SK-N-SH (cell line): ENCODE data around the gene GSDMA. TPM values are rescaled to one million over a fixed set of nuclear protein-coding genes. Genes with fewer than 3 reads are reported as not detected.

Experiments
- CTCF ChIA-PET: fragments of 300-600, 350-600 bp; formaldehyde crosslinking; extraction: SDS; loops from one replicate; lab custom pipeline; 2021; lab: Yijun Ruan, JAX
- POLR2A ChIA-PET: fragments of 350-600 bp; sonication (Branson Sonifier 250); formaldehyde crosslinking; extraction: SDS; loops from one replicate; lab custom pipeline; 2020; ENCODE audit warnings: antibody characterized with exemption, inconsistent platforms; lab: Yijun Ruan, JAX
- DNase-seq: peaks from one replicate; pipeline ENCODE4 v3.0.0; 2012
- H2AFZ ChIP-seq: fragments of 200-600 bp; sonication (generic); 2 replicates; pipeline ENCODE4 v1.8.1; 2016; ENCODE audit warnings: antibody characterized with exemption, mild to moderate bottlenecking, low read depth
- H3F3A ChIP-seq: fragments of 200-600 bp; sonication (generic); replicated peaks from 2 replicates; pipeline ENCODE3; 2016; ENCODE audit warnings: antibody characterized with exemption, mild to moderate bottlenecking; ENCODE audit not compliant: insufficient read depth
- H3K27ac ChIP-seq, 2 experiments: fragments of 200-500 bp in 1 of 2; fragments of 200-600 bp in 1 of 2; sonication (Bioruptor generic) in 1 of 2; sonication (generic), shearing (Covaris generic) in 1 of 2; 2 replicates each; pipeline versions ENCODE4 v1.5.1 to v1.6.1; 2014 to 2016; ENCODE audit warnings: low read depth in 2 of 2, inconsistent platforms in 1 of 2, low read length in 1 of 2, mild to moderate bottlenecking in 1 of 2, mixed read lengths in 1 of 2
- H3K27me3 ChIP-seq: fragments of 200-600 bp; sonication (generic), shearing (Covaris generic); 2 replicates; pipeline ENCODE4 v1.6.1; 2016; ENCODE audit warnings: mixed run types; ENCODE audit not compliant: insufficient read depth
- H3K36me3 ChIP-seq, 2 experiments: fragments of 200-500 bp in 1 of 2; fragments of 200-600 bp in 1 of 2; sonication (Bioruptor generic) in 1 of 2; sonication (generic) in 1 of 2; replicated peaks in 1 of 2; 2 replicates each; pipeline versions ENCODE3 to v1.5.1; 2014 to 2016; ENCODE audit warnings: low read length in 1 of 2, mild to moderate bottlenecking in 1 of 2; ENCODE audit not compliant: insufficient read depth in 2 of 2, control insufficient read depth in 1 of 2
- H3K4me1 ChIP-seq, 2 experiments: fragments of 200-500 bp in 1 of 2; fragments of 200-600 bp in 1 of 2; sonication (Bioruptor generic) in 1 of 2; sonication (generic), shearing (Covaris generic) in 1 of 2; 2 replicates each; pipeline versions ENCODE4 v1.5.1 to v1.6.1; 2014 to 2016; ENCODE audit warnings: low read depth in 1 of 2, low read length in 1 of 2, mixed run types in 1 of 2; ENCODE audit not compliant: insufficient read depth in 2 of 2, control insufficient read depth in 1 of 2
- H3K4me2 ChIP-seq: fragments of 200-600 bp; sonication (generic), shearing (Covaris generic); 2 replicates; pipeline ENCODE4 v1.6.1; 2017; ENCODE audit warnings: mixed run types
- H3K4me3 ChIP-seq, 2 experiments: fragments of 200-500 bp in 1 of 2; fragments of 200-600 bp in 1 of 2; sonication (Bioruptor generic) in 1 of 2; sonication (generic), shearing (Covaris generic) in 1 of 2; 2 replicates each; pipeline versions ENCODE4 v1.5.1 to v1.8.1; 2014 to 2016; ENCODE audit warnings: low read depth in 2 of 2, inconsistent platforms in 1 of 2, low read length in 1 of 2, mild to moderate bottlenecking in 1 of 2, mixed read lengths in 1 of 2, moderate library complexity in 1 of 2
- H3K79me2 ChIP-seq: fragments of 200-600 bp; sonication (generic); 2 replicates; pipeline ENCODE4 v1.8.1; 2017; ENCODE audit warnings: mild to moderate bottlenecking; ENCODE audit not compliant: insufficient read depth
- H3K9ac ChIP-seq: fragments of 200-600 bp; sonication (generic); 2 replicates; pipeline ENCODE4 v1.6.1; 2017; ENCODE audit warnings: mixed run types
- H3K9me2 ChIP-seq: fragments of 200-600 bp; sonication (generic); 2 replicates; pipeline ENCODE4 v1.6.1; 2017; ENCODE audit warnings: mixed run types
- H3K9me3 ChIP-seq: fragments of 200-600 bp; sonication (generic); 2 replicates; pipeline ENCODE4 v1.6.1; 2017; ENCODE audit warnings: mixed run types, mild to moderate bottlenecking, moderate library complexity
- H4K20me1 ChIP-seq: fragments of 200-600 bp; sonication (generic); 2 replicates; pipeline ENCODE4 v1.6.1; 2017; ENCODE audit warnings: mild to moderate bottlenecking, mixed run types; ENCODE audit not compliant: insufficient read depth
- CHD2 ChIP-seq: fragments of 150-350 bp; IDR thresholded peaks from 2 replicates; pipeline ENCODE4 v1.6.1; 2018; ENCODE audit warnings: low read length; ENCODE audit not compliant: partially characterized antibody
- EP300 ChIP-seq, 2 experiments: IDR thresholded peaks; 2 replicates each; pipeline versions ENCODE4 v1.4.0 to v1.6.1; 2012; ENCODE audit warnings: borderline replicate concordance in 1 of 2, low read depth in 1 of 2, low read length in 1 of 2
- EZH2phosphoT487 ChIP-seq: fragments of 200-600 bp; sonication (generic); IDR thresholded peaks from 2 replicates; pipeline ENCODE4 v1.6.1; 2017; ENCODE audit warnings: low read depth, mixed run types, mild to moderate bottlenecking, antibody characterized with exemption, moderate library complexity, borderline replicate concordance
- FOSL2 ChIP-seq: IDR thresholded peaks from 2 replicates; pipeline ENCODE4 v1.4.0; 2012; ENCODE audit warnings: low read depth, mild to moderate bottlenecking, moderate library complexity, borderline replicate concordance
- FOXM1 ChIP-seq: IDR thresholded peaks from 2 replicates; pipeline ENCODE4 v1.4.0; 2012; ENCODE audit warnings: low read depth, mild to moderate bottlenecking
- GABPA ChIP-seq: IDR thresholded peaks from 2 replicates; pipeline ENCODE4 v1.4.0; 2012; ENCODE audit warnings: low read depth, mild to moderate bottlenecking
- JUND ChIP-seq: IDR thresholded peaks from 2 replicates; pipeline ENCODE4 v1.4.0; 2012
- MXI1 ChIP-seq: IDR thresholded peaks from 2 replicates; pipeline ENCODE4 v1.6.1; 2012; ENCODE audit warnings: mild to moderate bottlenecking, low read depth, low read length, improper control_type of control experiment
- POLR2AphosphoS5 ChIP-seq: IDR thresholded peaks from 2 replicates; pipeline ENCODE4 v1.6.1; 2012; ENCODE audit warnings: low read depth, low read length
- RAD21 ChIP-seq: IDR thresholded peaks from 2 replicates; pipeline ENCODE4 v1.6.1; 2012; ENCODE audit warnings: mild to moderate bottlenecking, low read length
- RCOR1 ChIP-seq: fragments of 150-350 bp; IDR thresholded peaks from 2 replicates; pipeline ENCODE4 v1.6.1; 2017; ENCODE audit warnings: antibody characterized with exemption, low read length
- RXRA ChIP-seq: IDR thresholded peaks from 2 replicates; pipeline ENCODE4 v1.4.0; 2012; ENCODE audit warnings: low read depth, mild to moderate bottlenecking, borderline replicate concordance
- SIN3A ChIP-seq: IDR thresholded peaks from 2 replicates; pipeline ENCODE4 v1.6.1; 2012; ENCODE audit warnings: low read depth, mild to moderate bottlenecking, low read length, moderate library complexity, borderline replicate concordance
- TAF1 ChIP-seq: IDR thresholded peaks from 2 replicates; pipeline ENCODE4 v1.6.1; 2012; ENCODE audit warnings: low read depth, mild to moderate bottlenecking, low read length, moderate library complexity, borderline replicate concordance
- TCF12 ChIP-seq: IDR thresholded peaks from 2 replicates; pipeline ENCODE4 v1.4.0; 2012
- TEAD4 ChIP-seq: IDR thresholded peaks from 2 replicates; pipeline ENCODE4 v1.4.0; 2012; ENCODE audit warnings: mild to moderate bottlenecking, borderline replicate concordance; ENCODE audit not compliant: insufficient read depth
- YY1 ChIP-seq: IDR thresholded peaks from 2 replicates; pipeline ENCODE4 v1.4.0; 2012; ENCODE audit warnings: low read depth, mild to moderate bottlenecking
- WGBS: methylation state at CpG from one replicate; pipeline ENCODE4 v1.1.6; 2017; ENCODE audit warnings: low lambda C conversion rate; 5-methylcytosine and 5-hydroxymethylcytosine counted together
- polyA plus RNA-seq, 3 experiments: library from polyadenylated mRNA; depleted of rRNA; stranded (reverse); fragments of >200 nt; gene quantifications; 2 replicates each; pipeline ENCODE4 v1.2.3, GENCODE V29; 2012
- TF ChIP-seq, protein P1 (sequence below): IDR thresholded peaks from 2 replicates; pipeline ENCODE4 v1.4.0; 2012; ENCODE audit warnings: low read depth, borderline replicate concordance
- TF ChIP-seq, protein P2 (sequence below): fragments of 150-350 bp; IDR thresholded peaks from 2 replicates; pipeline ENCODE4 v1.6.1; 2016; ENCODE audit warnings: mild to moderate bottlenecking, low read depth, low read length
- TF ChIP-seq, protein P3 (sequence below): IDR thresholded peaks from 2 replicates; pipeline ENCODE4 v1.4.0; 2012; ENCODE audit warnings: low read depth, borderline replicate concordance

The GSDMA gene
- polyA plus RNA-seq, 1 of the 3 experiments (the other 2 are of a cell fraction): not detected

DNA sequence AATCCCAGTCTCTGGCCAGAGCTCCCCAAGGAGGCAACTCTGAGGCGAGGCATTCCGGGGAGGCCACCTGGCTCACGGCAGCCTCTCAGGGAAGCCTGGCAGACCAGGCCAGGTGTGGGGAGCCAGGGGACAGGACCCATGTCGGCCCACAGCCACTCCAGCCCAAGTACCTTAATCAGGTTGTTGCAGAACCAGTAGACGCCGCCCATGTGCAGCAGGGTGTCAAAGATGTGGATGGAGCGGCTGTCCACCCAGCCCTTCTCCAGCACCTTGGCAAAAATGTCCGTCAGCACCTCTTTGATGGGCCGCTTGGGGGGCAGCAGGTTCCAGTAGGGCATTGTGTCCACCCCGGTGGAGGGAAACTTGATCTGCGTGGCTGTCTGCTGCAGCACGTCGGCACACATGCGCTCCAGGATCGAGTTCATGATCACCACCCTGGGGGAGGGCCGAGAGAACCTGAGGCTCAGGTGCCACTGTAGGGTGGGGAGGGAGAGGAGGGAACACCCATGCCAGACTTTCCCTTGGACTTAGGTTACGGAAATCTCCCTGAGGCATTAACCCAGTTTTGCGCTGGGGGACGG, 60.2 kb downstream of the GSDMA start:
- Histone ChIP-seq H2AFZ (no peak overlapping the region), H4K20me1 (no peaks in the 10 kb centered on the region)
- no peak for DNase-seq
- TF ChIP-seq YY1 (no peak), TEAD4 (no peak), TAF1 (no peak), CHD2 (no peak), TCF12 (no peak), JUND (no peak), GABPA (no peak), RXRA (no peak), FOSL2 (no peak), MXI1 (no peak), SIN3A (no peak), EZH2phosphoT487 (no peak)
- TF ChIP-seq, protein P1, sequence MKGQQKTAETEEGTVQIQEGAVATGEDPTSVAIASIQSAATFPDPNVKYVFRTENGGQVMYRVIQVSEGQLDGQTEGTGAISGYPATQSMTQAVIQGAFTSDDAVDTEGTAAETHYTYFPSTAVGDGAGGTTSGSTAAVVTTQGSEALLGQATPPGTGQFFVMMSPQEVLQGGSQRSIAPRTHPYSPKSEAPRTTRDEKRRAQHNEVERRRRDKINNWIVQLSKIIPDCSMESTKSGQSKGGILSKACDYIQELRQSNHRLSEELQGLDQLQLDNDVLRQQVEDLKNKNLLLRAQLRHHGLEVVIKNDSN: no peak
- TF ChIP-seq, protein P2, sequence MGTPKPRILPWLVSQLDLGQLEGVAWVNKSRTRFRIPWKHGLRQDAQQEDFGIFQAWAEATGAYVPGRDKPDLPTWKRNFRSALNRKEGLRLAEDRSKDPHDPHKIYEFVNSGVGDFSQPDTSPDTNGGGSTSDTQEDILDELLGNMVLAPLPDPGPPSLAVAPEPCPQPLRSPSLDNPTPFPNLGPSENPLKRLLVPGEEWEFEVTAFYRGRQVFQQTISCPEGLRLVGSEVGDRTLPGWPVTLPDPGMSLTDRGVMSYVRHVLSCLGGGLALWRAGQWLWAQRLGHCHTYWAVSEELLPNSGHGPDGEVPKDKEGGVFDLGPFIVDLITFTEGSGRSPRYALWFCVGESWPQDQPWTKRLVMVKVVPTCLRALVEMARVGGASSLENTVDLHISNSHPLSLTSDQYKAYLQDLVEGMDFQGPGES: no peak
- TF ChIP-seq, all 33 proteins: peak for 0
- no peak overlapping the region for H3K9ac ChIP-seq
- peaks cover 20 to 27% of the 10 kb centered on the region in 2 experiments for H3K36me3 ChIP-seq
- H3K4me2 ChIP-seq: no peak overlapping the region
- peaks cover 0 to 9% of the 10 kb centered on the region in 2 experiments; a peak in 2 of 4 replicates for H3K4me1 ChIP-seq
- H3K9me2 ChIP-seq: no peaks in the 10 kb centered on the region
- H3K27me3 ChIP-seq: no peaks in the 10 kb centered on the region
- H3K27ac ChIP-seq: no peak overlapping the region
- WGBS: 89% methylated on average over 9 of the region's 19 CpGs
- H3F3A ChIP-seq: peaks cover 7% of the 10 kb centered on the region
- H3K4me3 ChIP-seq: no peak overlapping the region
- H3K9me3 ChIP-seq: no peaks in the 10 kb centered on the region
- POLR2A ChIA-PET: no interaction called here
- CTCF ChIA-PET: interaction anchor here (0.8 to 7.9 kb wide), 7 partner anchors 8 to 369 kb away, joined by 3 to 143 read pairs (median 11); partner anchors contain the start of gene CSF3
- H3K79me2 ChIP-seq: no peaks in the 10 kb centered on the region

DNA sequence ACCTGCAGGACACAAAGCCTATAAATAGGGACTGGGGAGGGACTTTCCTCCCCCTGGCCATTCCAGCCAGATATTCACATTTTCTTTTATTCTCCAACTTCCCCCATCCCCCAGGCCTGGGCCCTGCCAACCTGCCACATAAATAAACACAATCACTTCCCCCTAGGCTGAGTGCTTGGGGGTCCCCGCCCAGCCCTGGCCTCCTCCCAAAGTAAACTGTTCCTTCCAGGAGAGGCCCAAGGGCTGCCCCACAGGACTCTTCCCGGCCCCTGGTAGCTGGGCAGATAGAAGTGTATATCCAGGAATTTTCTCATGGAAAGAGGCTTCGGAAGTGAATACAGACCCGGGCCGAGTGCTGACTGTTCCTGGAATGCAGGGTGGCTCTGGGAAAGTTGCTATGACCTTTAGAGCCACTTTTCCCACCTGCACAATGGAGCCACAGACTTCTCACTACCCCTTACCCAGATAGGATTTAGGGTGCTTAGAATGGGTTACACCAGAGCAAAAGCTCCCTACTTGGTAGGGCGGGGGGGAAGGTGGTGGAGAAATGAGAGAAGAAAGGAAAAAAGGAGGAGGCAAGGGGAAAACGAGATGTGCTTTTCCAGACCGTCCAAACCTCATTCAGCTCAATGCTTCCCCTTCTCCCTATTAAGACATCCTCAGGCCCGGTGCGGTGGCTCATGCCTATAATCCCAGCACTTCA, 60.9 kb downstream of the GSDMA start:
- H3F3A ChIP-seq: peaks cover 7% of the 10 kb centered on the region
- H3K36me3 ChIP-seq: peaks cover 20 to 30% of the 10 kb centered on the region in 2 experiments
- H3K4me3 ChIP-seq: no peak overlapping the region
- H3K27ac ChIP-seq: no peak overlapping the region
- POLR2A ChIA-PET: no interaction called here
- no peaks in the 10 kb centered on the region for H3K79me2 ChIP-seq
- H3K9ac ChIP-seq: no peak overlapping the region
- CTCF ChIA-PET: interaction anchor here (1.9 to 7.9 kb wide), 3 partner anchors 9 to 62 kb away, joined by 7 to 143 read pairs (median 96); partner anchors contain the start of gene CSF3
- no peak overlapping the region for H3K4me2 ChIP-seq
- H3K9me3 ChIP-seq: no peaks in the 10 kb centered on the region
- no peak overlapping the region for H2AFZ ChIP-seq
- DNase-seq: no peak
- H3K9me2 ChIP-seq: no peaks in the 10 kb centered on the region
- WGBS: 86% methylated on average over 9 of the region's 10 CpGs
- H4K20me1 ChIP-seq: no peaks in the 10 kb centered on the region
- no peaks in the 10 kb centered on the region for H3K27me3 ChIP-seq
- peaks cover 0 to 9% of the 10 kb centered on the region in 2 experiments; a peak in 2 of 4 replicates for H3K4me1 ChIP-seq
- TF ChIP-seq, protein P3, sequence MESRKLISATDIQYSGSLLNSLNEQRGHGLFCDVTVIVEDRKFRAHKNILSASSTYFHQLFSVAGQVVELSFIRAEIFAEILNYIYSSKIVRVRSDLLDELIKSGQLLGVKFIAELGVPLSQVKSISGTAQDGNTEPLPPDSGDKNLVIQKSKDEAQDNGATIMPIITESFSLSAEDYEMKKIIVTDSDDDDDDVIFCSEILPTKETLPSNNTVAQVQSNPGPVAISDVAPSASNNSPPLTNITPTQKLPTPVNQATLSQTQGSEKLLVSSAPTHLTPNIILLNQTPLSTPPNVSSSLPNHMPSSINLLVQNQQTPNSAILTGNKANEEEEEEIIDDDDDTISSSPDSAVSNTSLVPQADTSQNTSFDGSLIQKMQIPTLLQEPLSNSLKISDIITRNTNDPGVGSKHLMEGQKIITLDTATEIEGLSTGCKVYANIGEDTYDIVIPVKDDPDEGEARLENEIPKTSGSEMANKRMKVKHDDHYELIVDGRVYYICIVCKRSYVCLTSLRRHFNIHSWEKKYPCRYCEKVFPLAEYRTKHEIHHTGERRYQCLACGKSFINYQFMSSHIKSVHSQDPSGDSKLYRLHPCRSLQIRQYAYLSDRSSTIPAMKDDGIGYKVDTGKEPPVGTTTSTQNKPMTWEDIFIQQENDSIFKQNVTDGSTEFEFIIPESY: no peak
- TF ChIP-seq RAD21: no peak
- TF ChIP-seq, protein P1: no peak
- TF ChIP-seq RCOR1: no peak
- no peak for TF ChIP-seq FOSL2
- TF ChIP-seq EP300 (IDR thresholded peaks at IDR 0.05; ENCODE audit: borderline replicate concordance in 1 of 2, low read depth in 1 of 2, low read length in 1 of 2): no peak
- TF ChIP-seq RXRA: no peak
- TF ChIP-seq GABPA: no peak
- no peak for TF ChIP-seq SIN3A
- TF ChIP-seq, protein P2: no peak
- no peak for TF ChIP-seq FOXM1
- TF ChIP-seq TCF12: no peak
- TF ChIP-seq MXI1: no peak
- no peak for TF ChIP-seq POLR2AphosphoS5
